Measurements from ENCODE around the gene LIPC.

Gene LIPC

GRCh38 chr15:58506783-58507668, 75.2 kb downstream of the LIPC start:
- TF ChIP-seq ZFX (IDR thresholded peaks at IDR 0.05; ENCODE audit: borderline replicate concordance) (no peak), CTCF (IDR thresholded peaks at IDR 0.05) (no peak)
- no peak overlapping the region for H3K27ac ChIP-seq

DNA sequence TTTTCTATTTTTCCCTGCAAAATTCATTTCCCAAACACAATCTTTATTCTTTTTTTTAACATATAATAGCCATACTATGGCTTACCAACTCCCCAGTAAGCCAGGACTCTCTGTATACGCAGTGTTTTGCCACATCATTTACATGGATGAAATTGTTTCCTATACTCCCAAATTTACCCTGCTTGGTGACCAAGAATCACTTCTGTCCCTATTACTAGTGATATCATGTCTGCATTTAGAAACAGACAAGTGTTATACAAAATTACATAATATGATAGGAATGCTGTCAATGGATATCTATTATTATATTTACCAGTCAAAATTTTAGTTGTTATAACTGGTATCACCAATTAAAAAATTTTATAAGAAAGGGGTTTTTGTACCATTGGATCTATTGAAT, 77.8 kb downstream of the LIPC start:
- no peak for TF ChIP-seq ZFX (IDR thresholded peaks at IDR 0.05; ENCODE audit: borderline replicate concordance)
- TF ChIP-seq CTCF (IDR thresholded peaks at IDR 0.05): no peak
- no peak overlapping the region for H3K27ac ChIP-seq

GRCh38 chr15:58510715-58511598, 79.2 kb downstream of the LIPC start:
- H3K27ac ChIP-seq: no peak overlapping the region
- TF ChIP-seq ZFX (IDR thresholded peaks at IDR 0.05; ENCODE audit: borderline replicate concordance): no peak
- no peak for TF ChIP-seq CTCF (IDR thresholded peaks at IDR 0.05)

- TF ChIP-seq CTCF (IDR thresholded peaks at IDR 0.05) (no peak), ZFX (IDR thresholded peaks at IDR 0.05; ENCODE audit: borderline replicate concordance) (no peak)
- no peak overlapping the region for H3K27ac ChIP-seq
Measured at GRCh38 chr15:58511599-58511987, 79.8 kb downstream of the LIPC start.

DNA sequence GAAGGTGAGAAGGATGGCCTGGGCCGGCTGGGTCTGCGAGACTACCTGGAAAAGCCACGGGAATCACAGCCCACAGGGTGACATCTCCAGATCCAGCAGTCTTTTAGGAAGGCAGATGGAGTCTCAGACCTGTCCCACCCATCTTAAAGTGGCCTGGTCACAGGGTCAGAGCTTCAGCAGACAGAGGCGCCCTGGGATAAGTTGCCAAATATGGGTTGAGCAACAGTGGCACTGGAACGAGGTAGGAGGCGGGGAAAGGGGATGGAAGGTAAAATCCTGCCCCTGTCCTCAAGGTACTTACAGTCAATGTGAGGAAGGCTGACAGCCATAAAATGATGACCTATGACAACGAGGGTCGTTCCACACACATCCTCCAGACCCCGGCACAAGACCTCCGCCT, 80.7 kb downstream of the LIPC start:
- H3K27ac ChIP-seq: no peak overlapping the region
- TF ChIP-seq CTCF (IDR thresholded peaks at IDR 0.05) (no peak), ZFX (IDR thresholded peaks at IDR 0.05; ENCODE audit: borderline replicate concordance) (no peak)

DNA sequence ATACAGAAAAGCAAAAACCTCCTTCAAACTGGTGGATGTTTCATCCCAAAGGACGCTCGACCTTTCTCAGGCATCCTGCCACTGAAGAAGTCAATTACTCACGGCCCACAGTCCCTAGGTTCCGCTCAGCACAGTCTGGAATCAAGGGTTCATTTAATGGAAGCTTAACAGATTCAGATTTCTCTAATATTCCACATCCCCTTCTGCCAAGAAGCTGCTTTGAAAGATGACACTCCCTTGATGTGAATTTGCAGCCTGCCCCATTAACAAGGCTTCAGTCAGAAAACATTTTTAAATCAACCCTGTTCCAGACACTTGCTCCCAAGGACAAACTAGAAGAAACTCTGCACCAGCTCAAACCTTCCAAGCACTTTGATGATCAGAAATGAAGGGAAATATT, 81.2 kb downstream of the LIPC start:
- TF ChIP-seq CTCF (IDR thresholded peaks at IDR 0.05) (no peak), ZFX (IDR thresholded peaks at IDR 0.05; ENCODE audit: borderline replicate concordance) (no peak)
- H3K27ac ChIP-seq: no peak overlapping the region
